Activated T-cell treated with anti-CD3 and anti-CD28 coated beads, Interleukin-2, amount 50 U/mL, for 24 hours (primary cell): Measurements from ENCODE around the gene CLIP4.
"Not testable (repeated sequence)": the region's sequence is repeated elsewhere in the genome, so short reads cannot be mapped to it uniquely, and the experiment has no call there.

ENCODE experiments used
- DNase-seq: peaks from one replicate; pipeline ENCODE4 v3.0.0-alpha.2; 2020
- H3K27ac Mint-ChIP-seq: 2 replicates; pipeline ENCODE4 v1.8.0; 2020; ENCODE audit warnings: mild to moderate bottlenecking, mixed read lengths
- H3K27me3 Mint-ChIP-seq: 2 replicates; pipeline ENCODE4 v1.8.0; 2020; ENCODE audit warnings: mixed read lengths
- H3K36me3 Mint-ChIP-seq: 2 replicates; pipeline ENCODE4 v1.8.0; 2020; ENCODE audit warnings: low read depth, mixed read lengths
- H3K4me1 Mint-ChIP-seq: 2 replicates; pipeline ENCODE4 v1.8.0; 2020; ENCODE audit warnings: low read depth, mixed read lengths
- H3K4me3 Mint-ChIP-seq: 2 replicates; pipeline ENCODE4 v1.8.0; 2020; ENCODE audit warnings: mild to moderate bottlenecking, moderate library complexity, mixed read lengths
- H3K9me3 Mint-ChIP-seq: 2 replicates; pipeline ENCODE4 v1.8.0; 2020; ENCODE audit warnings: mixed read lengths

CLIP4 gene

DNA sequence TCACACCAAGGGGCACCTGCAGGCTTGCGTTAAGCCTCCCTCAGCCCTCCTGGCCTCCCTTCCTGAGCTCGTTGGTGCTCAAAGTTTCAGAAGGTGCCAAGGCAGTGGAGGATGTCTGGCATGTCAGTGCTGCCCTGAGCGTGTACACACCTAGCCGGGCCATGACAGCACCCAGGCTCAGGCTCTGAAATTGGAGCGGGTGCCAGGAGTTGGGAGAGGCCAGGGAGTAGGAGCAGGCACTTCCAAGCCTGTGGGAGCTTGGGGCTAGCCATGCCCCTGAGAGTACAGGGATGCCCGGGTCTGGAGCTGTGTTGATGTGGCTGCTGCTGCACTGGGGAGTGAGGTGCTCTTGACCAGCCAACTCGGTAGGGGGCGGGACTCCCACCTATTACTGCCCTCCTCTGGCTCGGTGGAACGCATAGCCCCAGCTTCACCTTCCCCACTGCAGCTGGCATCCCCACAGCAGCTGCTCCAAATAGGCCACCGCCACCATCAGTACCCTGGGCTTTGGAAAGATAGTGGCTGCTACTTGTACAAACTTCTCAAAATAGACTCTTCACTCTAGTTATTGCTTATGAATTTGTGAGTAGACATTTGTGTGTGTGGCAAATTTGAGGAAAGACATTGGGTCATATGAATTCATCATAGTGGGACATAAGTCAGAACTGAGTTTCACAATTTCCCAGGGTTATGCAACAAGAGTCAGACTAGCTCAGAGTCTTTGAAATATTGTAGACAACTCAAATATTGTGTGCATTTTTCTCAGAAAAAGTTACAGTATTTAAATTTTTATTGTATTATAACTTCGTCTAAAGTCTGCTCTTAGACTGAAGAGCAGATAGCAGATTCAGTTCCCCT lies 34.1 kb upstream of the CLIP4 start:
- H3K27me3 Mint-ChIP-seq, result no peaks in the 10 kb centered on the region
- H3K36me3 Mint-ChIP-seq, result no peaks in the 10 kb centered on the region
- DNase-seq, result no peak
- H3K4me1 Mint-ChIP-seq, result no peaks in the 10 kb centered on the region
- H3K9me3 Mint-ChIP-seq, result peaks cover 2% of the 10 kb centered on the region
- H3K27ac Mint-ChIP-seq, result no peak overlapping the region
- H3K4me3 Mint-ChIP-seq, result no peak overlapping the region

DNA sequence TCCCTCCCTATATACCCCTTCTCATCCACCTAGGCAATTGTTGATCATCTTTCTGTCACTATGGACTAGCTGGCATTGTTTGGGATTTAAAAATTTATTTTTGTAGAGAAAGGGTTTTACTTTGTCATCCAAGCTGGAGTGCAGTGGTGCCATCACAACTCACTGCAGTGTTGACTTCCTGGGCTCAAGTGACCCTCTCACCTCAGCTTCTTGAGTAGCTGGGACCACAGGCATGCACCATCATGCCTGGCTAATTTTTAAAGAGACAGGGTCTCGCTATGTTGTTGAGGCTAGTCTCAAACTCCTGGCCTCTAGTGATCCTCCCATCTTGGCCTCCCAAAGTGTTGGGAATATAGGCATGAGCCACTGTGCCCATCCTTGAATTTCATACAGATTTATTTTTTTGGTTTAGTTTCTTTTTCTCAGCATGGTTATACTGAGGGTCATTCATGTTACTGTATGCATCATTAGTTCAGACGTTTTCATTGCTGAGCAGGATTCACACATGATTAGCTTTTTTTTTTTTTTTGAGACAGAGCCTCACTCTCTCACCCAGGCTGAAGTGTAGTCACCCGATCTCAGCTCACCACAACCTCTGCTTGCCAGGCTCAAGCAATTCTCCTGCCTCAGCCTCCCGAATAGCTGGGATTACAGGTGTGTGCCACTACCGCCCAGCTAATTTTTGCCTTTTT lies 32.3 kb upstream of the CLIP4 start:
- no peak for DNase-seq
- peaks cover 2% of the 10 kb centered on the region for H3K9me3 Mint-ChIP-seq
- H3K4me1 Mint-ChIP-seq, result no peaks in the 10 kb centered on the region
- H3K36me3 Mint-ChIP-seq, result no peaks in the 10 kb centered on the region
- no peaks in the 10 kb centered on the region for H3K27me3 Mint-ChIP-seq
- H3K27ac Mint-ChIP-seq, result no peak overlapping the region
- H3K4me3 Mint-ChIP-seq, result no peak overlapping the region

DNA sequence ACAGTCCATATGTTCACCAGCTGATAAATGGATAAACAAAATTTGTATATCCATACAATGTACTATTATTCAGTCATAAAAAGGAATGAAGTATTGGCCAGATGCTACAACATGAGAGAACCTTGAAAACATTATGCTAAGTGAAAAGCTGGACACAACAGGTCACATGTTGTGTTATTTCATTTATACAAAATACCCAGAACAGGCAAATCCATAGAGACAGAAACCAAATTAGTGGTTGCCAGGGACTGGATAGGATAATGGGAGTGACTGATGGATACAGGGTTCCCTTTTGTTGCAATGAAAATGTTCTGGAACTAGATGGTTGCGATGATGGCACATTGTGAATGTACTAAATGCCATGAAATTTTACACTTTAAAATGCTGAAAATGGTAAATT lies 30.7 kb upstream of the CLIP4 start:
- DNase-seq, result no peak
- Mint-ChIP-seq H3K4me3 (no peak overlapping the region), H3K27ac (no peak overlapping the region), H3K36me3 (no peaks in the 10 kb centered on the region), H3K4me1 (no peaks in the 10 kb centered on the region), H3K27me3 (peaks cover 2% of the 10 kb centered on the region), H3K9me3 (peaks cover 2% of the 10 kb centered on the region)

DNA sequence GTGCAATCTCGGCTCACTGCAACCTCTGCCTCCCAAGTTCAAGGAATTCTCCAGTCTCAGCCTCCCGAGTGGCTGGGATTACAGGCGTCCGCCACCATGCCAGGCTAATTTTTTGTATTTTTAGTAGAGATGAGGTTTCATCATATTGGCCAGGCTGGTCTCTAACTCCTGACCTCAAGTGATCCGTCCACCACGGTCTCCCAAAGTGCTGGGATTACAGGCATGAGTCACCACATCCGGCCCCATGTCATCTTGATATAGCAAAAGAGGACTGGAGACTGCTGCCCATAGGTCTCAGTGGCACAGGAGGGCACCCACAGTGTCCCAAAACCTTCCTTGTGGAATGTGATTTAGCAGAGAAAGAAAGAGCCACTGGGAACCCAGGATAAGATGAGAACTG lies 24.9 kb upstream of the CLIP4 start:
- H3K9me3 Mint-ChIP-seq, H3K27ac Mint-ChIP-seq, DNase-seq, H3K27me3 Mint-ChIP-seq, H3K4me1 Mint-ChIP-seq, H3K36me3 Mint-ChIP-seq, H3K4me3 Mint-ChIP-seq: not testable (repeated sequence)

DNA sequence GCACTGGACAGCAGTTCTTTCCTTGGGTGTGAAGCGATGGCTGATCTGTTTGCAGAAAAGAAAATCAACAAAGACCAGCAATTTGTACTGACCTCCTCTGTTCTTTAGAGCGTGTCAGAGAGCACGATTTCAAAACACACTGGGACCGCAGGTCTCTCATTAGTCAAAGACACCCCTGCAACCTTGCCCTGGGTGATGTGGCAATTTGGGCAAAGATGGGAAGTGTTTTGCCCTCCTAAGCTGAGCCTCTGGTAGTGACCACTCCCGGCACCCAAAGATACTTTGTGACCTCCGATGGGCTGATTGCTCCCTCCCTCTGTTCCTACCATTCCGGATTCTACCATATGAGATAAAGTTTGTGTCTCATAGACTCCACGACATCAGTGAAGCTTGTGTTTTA lies 18.2 kb upstream of the CLIP4 start:
- no peak for DNase-seq
- Mint-ChIP-seq H3K27ac (no peak overlapping the region), H3K36me3 (no peaks in the 10 kb centered on the region), H3K9me3 (no peaks in the 10 kb centered on the region), H3K4me3 (no peak overlapping the region), H3K4me1 (no peaks in the 10 kb centered on the region), H3K27me3 (no peaks in the 10 kb centered on the region)

DNA sequence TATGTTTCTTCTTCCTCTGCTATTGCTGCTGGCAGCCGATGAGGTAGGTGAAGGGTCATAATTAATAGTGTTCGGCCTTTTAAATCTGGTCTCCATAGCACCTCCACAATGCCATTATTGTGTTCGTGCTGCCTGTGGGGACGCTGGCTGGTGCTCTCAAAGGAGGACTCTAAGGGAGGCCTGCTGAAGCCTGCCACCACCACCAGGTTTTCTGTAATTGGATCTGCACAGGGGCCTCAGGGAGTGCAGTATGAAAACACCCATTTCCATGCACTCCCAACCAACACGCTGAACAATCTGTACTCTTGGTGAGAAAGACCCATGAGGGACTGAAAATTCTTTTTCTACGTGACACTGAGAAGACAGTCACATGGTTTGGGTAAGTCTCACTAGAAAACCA lies 17.6 kb upstream of the CLIP4 start:
- Mint-ChIP-seq H3K9me3 (no peaks in the 10 kb centered on the region), H3K27ac (no peak overlapping the region), H3K4me3 (no peak overlapping the region), H3K36me3 (no peaks in the 10 kb centered on the region), H3K27me3 (no peaks in the 10 kb centered on the region), H3K4me1 (no peaks in the 10 kb centered on the region)
- no peak for DNase-seq

DNA sequence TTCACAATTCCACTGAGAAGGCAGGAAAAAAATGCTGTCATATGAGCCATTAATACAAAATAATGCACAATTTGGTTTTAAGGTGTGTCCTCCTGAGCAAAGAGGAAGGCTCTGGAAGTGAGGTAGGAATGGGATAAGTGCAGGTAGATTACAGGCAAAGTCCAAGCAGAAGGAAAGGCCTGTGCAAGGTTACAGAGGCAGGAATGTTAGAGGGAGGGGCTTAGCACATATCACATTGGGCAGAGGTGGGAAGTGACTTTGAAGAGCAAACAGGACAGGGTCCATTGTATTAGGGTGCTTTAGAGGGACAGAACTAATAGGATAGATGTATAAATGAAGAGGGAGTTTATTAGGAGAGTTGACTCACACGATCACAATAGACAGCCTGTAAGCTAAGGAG lies 14.7 kb upstream of the CLIP4 start:
- no peak overlapping the region for H3K4me3 Mint-ChIP-seq
- no peaks in the 10 kb centered on the region for H3K4me1 Mint-ChIP-seq
- H3K27me3 Mint-ChIP-seq, result no peaks in the 10 kb centered on the region
- no peak for DNase-seq
- H3K36me3 Mint-ChIP-seq, result no peaks in the 10 kb centered on the region
- H3K9me3 Mint-ChIP-seq, result no peaks in the 10 kb centered on the region
- no peak overlapping the region for H3K27ac Mint-ChIP-seq

DNA sequence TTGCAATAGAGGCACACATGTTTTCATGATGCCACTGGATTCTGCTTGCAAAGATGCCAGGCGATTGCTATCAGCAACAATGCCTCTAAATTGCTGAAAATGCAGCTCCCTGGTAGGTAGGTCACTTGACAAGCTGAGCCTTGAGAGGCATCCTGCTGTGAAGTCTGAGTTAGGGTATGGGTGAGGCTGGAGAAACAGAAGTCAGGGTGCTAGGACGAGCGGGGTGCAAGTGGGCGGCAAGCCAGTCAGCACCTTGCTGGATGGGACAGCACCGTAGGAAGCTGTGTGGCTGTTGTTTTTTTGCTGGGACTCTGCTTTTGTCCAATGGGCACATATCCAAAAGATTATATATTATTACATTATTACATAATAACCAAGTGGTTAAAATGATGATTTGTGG lies 10.5 kb upstream of the CLIP4 start:
- no peak for DNase-seq
- H3K27me3 Mint-ChIP-seq, result no peaks in the 10 kb centered on the region
- no peaks in the 10 kb centered on the region for H3K9me3 Mint-ChIP-seq
- H3K36me3 Mint-ChIP-seq, result no peaks in the 10 kb centered on the region
- peaks cover 1% of the 10 kb centered on the region for H3K4me1 Mint-ChIP-seq
- H3K4me3 Mint-ChIP-seq, result no peak overlapping the region
- no peak overlapping the region for H3K27ac Mint-ChIP-seq

DNA sequence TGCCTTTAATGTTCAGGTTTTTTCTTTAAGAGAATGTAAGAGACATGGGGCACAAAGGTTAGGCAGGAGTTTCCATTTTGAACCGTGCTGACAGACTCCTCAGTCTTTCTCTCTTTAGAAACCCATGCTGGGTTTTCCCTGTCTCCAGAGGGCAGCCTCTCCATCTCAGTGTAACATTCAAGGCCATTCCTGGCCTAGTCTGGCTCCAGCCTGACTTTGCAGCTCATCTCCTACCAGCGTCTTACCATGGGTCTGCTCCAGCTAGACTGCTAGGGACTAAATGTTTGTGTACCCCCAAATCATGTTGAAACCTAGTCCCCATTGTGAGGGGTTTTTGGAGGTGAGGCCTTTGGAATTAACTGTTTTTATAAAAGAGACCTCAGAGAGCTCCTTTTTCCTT lies 9.8 kb upstream of the CLIP4 start:
- H3K27ac Mint-ChIP-seq, result no peak overlapping the region
- H3K4me3 Mint-ChIP-seq, result no peak overlapping the region
- H3K9me3 Mint-ChIP-seq, result no peaks in the 10 kb centered on the region
- H3K27me3 Mint-ChIP-seq, result no peaks in the 10 kb centered on the region
- H3K36me3 Mint-ChIP-seq, result no peaks in the 10 kb centered on the region
- peaks cover 3% of the 10 kb centered on the region for H3K4me1 Mint-ChIP-seq
- DNase-seq, result no peak

DNA sequence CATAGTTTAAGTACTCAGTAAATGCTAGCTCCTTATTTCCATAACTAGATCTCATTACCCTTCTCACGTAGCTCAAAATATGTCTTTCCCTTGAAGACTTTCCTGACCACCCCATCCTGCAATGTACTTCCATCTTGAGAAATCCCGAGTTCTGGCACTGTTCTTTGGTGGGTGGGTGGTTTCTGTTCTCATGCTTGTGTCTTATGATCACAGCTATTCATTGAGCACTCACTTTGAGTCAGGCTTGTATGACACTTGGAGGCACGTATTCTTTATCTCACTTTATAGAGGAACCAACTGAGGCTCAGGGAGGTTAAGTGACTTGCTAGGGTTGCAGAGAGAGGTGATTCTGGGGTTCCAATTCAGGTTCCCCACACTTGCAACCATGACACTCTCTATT lies 9.0 kb upstream of the CLIP4 start:
- no peaks in the 10 kb centered on the region for H3K27me3 Mint-ChIP-seq
- no peak overlapping the region for H3K27ac Mint-ChIP-seq
- DNase-seq, result no peak
- no peak overlapping the region for H3K4me3 Mint-ChIP-seq
- H3K4me1 Mint-ChIP-seq, result peaks cover 8% of the 10 kb centered on the region
- no peaks in the 10 kb centered on the region for H3K36me3 Mint-ChIP-seq
- H3K9me3 Mint-ChIP-seq, result no peaks in the 10 kb centered on the region

DNA sequence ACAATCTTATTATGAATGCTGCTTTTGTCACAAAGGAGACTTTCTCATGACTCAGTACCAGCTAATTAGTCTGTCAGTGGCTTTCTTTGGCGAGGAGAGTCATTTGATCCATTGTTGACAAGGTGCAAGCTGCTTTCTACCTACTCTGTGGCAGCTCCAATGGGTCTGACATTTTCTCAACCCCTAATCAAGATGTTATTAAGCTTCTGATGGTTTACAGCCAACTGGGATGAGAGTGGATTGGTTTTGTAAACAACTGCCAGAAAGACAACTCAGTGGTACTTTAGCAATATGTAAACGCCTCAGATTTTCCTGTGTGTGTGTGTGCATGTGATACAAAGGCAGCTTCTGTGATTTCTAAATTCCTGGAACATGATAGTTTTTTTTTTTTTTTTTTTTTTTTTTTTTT lies 8.2 kb upstream of the CLIP4 start:
- H3K4me1 Mint-ChIP-seq, result peaks cover 9% of the 10 kb centered on the region
- H3K4me3 Mint-ChIP-seq, result no peak overlapping the region
- H3K27me3 Mint-ChIP-seq, result no peaks in the 10 kb centered on the region
- H3K36me3 Mint-ChIP-seq, result no peaks in the 10 kb centered on the region
- H3K27ac Mint-ChIP-seq, result no peak overlapping the region
- DNase-seq, result no peak
- H3K9me3 Mint-ChIP-seq, result no peaks in the 10 kb centered on the region

DNA sequence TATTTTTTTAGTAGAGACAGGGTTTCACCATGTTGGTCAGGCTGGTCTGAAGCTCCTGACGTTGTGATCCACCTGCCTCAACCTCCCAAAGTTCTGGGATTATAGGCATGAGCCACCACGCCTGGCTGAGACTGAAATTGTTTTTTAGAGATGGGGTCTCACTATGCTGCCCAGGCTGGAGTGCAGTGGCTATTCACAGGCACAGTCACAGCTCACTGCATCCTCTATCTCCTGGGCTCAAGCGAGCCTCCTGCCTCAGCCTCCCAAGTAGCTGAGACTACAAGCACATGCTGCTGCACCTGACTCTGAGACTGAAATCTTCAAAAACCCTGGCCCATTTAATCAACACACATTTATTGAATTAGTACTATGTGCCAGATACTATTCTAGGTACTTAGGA lies 7.7 kb upstream of the CLIP4 start:
- H3K27me3 Mint-ChIP-seq, H3K4me1 Mint-ChIP-seq, H3K9me3 Mint-ChIP-seq, H3K36me3 Mint-ChIP-seq, H3K27ac Mint-ChIP-seq, H3K4me3 Mint-ChIP-seq, DNase-seq: not testable (repeated sequence)

DNA sequence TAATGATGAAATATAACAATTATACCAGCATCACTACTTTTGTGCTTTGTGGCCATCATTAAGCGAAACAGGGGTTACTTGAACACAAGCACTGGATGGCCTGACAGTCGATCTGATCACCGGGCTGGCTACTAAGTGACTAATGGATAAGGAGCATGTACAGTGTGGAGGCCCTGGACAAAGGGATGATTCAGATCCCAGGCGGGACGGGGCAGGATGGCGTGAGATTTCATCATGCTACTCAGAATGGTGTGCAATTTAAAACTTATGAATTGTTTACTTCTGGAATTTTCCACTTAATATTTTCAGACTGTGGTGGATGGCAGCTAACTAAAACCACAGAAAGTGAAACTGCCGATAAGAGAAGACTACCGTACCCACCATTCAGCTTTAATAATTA lies 7.0 kb upstream of the CLIP4 start:
- DNase-seq, result no peak

DNA sequence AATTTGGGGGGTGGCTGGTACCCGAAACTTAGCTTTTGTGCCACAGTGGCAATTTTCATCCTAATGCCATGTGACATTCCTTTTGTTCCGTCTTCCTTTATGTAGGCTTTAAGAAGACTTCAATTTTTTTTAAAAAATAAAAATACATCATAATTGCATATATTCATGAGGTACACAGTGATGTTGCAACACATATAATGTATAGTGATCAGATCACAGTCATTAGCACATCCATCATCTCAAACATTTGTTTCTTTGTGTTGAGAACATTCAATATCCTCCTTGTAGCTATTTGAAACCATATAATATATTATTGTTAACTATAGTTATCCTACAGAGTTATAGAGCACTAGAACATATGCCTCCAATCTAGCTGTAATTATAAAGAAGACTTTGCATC lies 6.0 kb upstream of the CLIP4 start:
- Mint-ChIP-seq H3K9me3 (no peaks in the 10 kb centered on the region), H3K27ac (no peak overlapping the region), H3K36me3 (no peaks in the 10 kb centered on the region), H3K27me3 (no peaks in the 10 kb centered on the region), H3K4me3 (no peak overlapping the region), H3K4me1 (peaks cover 11% of the 10 kb centered on the region)
- DNase-seq, result no peak

More for the DNA sequence above, 7.0 kb upstream of the CLIP4 start:
- Mint-ChIP-seq H3K36me3 (no peaks in the 10 kb centered on the region), H3K4me1 (peaks cover 9% of the 10 kb centered on the region), H3K4me3 (no peak overlapping the region), H3K27me3 (no peaks in the 10 kb centered on the region), H3K9me3 (no peaks in the 10 kb centered on the region), H3K27ac (no peak overlapping the region)

DNA sequence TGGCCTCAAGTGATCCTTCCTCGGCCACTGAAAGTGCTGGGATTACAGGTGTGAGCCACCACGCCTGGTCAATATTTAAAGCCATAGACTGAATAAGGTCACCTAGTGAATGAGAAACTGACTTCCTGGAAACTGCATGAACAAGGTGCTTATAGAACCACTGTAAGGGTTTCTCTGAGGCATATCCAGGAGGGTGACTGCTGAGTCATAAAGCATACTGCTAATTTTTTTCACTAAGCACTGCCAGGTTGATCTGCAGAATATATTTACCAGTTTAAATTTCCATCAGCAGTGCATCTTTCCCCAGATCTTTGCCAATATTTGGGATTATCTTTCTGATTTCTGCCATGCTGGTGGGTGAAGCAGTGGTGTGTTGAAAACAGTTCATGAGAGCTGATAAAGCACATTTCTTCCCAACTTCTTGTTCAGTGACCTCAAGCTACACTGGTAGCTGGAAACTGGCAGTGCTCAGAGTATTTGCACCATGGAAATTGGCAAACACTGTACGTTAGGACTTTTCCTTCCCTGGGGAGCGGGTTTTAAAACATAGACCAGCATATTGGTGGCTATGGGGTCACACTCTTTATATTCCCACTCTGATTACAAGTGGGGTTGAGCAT lies 4.2 kb upstream of the CLIP4 start:
- H3K4me3 Mint-ChIP-seq, result no peak overlapping the region
- no peaks in the 10 kb centered on the region for H3K9me3 Mint-ChIP-seq
- peaks cover 2% of the 10 kb centered on the region for H3K36me3 Mint-ChIP-seq
- H3K27me3 Mint-ChIP-seq, result no peaks in the 10 kb centered on the region
- no peak overlapping the region for H3K27ac Mint-ChIP-seq
- DNase-seq, result no peak
- peaks cover 20% of the 10 kb centered on the region for H3K4me1 Mint-ChIP-seq
